GM21737 (cell line): Measurements from ENCODE around the gene PACSIN1.

Experiments
- ATAC-seq: cut with Tn5 transposase; IDR thresholded peaks from one replicate; pipeline ENCODE4 v1.9.1; 2021; ENCODE audit warnings: mild to moderate bottlenecking, moderate library complexity; ENCODE audit not compliant: unreplicated experiment

The PACSIN1 gene

GRCh38 chr6:34526992-34527728 lies 61.3 kb downstream of the PACSIN1 start:
- ATAC-seq = peak; percentile 82

DNA sequence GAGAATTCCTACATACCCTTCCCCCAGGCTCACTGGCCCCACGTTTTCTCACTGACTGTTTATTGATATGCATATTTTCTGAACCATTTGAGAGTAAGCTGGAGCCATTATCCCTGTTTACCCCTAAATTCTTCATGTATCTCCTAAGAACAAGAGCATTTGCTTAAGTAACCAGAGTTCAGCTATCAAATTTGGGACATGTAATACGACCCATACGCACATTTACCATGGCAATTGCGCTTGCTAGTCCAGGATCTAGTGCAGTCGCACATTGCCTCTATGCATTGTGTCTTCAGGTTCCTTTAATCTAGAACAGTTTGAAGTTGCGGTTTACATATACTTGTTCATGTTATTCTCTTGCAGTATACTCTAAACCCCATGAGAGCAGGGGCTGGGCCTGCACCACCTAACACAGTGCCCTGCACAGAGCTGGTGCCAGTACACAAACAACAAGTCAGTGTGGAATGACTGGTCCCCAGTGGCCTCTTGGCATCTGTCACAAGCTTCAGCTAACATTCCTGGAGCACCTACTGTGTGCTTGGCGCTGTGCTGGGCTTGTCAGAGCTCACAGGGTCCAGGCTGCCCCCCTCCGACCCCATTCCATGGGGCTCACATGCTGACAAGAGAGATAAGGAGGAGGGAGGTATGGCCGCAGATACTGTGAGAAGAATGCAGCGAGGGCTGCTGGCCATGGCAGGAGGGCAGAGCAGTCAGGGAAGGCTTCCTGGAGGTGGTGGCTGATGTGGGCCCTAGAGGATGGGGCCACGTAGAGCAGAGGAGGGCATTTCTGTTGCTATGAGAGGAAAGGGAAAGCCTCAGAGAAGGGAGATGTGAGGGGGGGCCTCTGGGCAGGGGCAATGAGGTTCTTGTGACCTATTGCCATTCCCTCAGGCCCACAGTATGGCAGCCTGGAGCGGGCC lies 62.1 kb downstream of the PACSIN1 start:
- no peak for ATAC-seq

- no peak for ATAC-seq
Observed at GRCh38 chr6:34528996-34529664, 63.3 kb downstream of the PACSIN1 start.

DNA sequence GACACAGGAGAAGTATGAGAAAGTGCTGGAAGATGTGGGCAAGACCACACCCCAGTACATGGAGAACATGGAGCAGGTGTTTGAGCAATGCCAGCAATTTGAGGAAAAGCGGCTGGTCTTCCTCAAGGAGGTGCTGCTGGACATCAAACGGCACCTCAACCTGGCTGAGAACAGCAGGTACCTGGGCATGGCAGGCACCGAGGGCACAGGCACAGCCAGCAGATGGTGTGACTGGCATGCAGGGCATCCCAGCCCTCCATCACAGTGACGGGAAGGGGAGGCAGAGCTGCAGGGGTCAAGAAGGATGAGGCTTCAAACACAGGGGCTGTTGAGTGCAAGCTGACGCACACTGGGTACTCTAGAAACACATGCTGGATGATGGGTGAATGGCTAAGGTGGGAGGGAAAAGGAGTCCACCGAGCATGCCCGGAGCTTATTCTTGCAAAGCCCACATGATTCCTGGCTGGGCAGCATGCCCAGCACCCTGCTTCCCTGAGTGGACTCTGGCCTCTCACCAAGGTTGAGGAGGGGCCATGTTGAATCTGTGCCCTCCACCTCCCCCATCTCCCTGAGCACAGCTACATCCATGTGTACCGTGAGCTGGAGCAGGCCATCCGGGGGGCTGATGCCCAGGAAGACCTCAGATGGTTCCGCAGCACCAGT lies 63.9 kb downstream of the PACSIN1 start:
- ATAC-seq = no peak

- no peak for ATAC-seq
Observed at GRCh38 chr6:34530753-34531365, 65.0 kb downstream of the PACSIN1 start.

GRCh38 chr6:34531580-34532201 lies 65.8 kb downstream of the PACSIN1 start:
- ATAC-seq = no peak

DNA sequence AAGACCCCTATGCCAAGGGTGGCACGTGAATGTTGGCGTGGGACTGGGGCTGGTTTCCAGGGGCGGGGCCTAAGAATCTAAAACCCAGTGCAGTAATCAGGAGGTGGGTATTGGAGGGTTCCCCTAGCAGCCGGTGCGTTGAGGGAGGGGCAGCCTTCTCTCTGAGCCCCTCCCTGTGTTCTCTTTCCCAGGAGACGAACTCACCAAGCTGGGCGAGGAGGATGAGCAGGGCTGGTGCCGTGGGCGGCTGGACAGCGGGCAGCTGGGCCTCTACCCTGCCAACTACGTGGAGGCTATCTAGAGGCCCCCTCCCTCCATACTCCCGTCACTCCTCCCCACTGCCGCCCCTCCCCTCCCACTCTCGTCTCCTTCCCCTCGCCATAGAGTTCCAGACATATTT lies 66.4 kb downstream of the PACSIN1 start:
- ATAC-seq = no peak

- ATAC-seq = no peak
Observed at GRCh38 chr6:34534146-34534545, 68.3 kb downstream of the PACSIN1 start.

DNA sequence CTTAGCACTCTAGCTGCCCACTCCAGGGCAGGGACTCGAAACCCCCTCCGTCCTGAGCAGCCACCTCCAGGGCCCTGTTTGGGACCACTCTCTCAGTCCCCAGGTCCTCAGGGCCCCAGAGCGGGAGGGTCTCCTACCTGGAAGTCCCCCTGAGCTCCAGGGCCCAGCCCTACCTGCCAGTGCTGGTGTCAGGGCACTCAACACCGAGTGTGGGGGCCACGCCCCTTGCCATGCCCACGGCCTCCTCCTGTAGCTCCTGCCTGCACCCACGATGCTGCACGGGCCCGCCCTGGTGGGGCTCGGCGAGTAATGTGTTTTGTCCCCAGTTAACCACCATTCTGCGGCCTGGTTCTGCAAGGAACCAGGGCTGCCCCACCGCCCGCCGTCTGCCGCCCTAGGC lies 68.8 kb downstream of the PACSIN1 start:
- ATAC-seq = no peak

DNA sequence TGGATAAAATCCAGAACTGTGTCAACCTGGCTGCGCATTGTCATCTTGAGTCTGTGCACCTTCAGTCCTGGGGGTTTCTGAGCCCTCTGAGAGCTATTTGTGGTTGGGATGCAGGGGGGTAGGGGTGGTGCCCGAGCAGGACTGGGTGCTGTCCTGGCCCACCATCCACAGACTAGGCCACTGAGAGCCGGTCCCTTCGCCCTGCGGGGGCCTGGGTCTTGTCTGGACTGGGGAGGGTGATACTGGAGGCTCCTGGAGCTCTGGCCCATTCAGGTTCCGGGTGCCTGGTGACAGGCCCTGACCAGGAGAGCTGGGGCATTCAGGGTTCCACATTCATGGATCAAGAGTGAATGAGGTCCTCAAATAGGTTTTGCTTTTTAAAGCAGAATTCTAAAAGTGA lies 69.3 kb downstream of the PACSIN1 start:
- ATAC-seq = no peak

DNA sequence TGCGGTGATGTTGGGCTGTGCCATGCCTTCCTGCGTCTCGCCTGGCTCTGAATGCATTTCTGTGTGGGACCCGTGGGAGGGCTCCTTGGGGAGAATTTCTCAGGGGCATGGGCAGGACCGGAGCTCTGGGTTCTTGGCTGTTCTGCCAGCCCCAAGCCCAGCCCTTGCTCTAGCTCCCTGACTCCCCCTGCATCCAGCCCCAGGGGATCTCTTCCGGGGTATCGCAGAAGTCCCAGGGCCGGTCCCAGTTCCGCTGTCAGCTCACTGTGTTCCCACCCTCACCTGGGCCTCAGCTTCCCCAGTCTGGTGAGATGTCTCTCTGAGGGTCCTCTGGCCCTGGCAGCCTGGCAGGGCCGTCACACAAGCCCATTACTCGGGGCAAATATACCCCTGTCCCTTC lies 69.8 kb downstream of the PACSIN1 start:
- ATAC-seq = no peak

DNA sequence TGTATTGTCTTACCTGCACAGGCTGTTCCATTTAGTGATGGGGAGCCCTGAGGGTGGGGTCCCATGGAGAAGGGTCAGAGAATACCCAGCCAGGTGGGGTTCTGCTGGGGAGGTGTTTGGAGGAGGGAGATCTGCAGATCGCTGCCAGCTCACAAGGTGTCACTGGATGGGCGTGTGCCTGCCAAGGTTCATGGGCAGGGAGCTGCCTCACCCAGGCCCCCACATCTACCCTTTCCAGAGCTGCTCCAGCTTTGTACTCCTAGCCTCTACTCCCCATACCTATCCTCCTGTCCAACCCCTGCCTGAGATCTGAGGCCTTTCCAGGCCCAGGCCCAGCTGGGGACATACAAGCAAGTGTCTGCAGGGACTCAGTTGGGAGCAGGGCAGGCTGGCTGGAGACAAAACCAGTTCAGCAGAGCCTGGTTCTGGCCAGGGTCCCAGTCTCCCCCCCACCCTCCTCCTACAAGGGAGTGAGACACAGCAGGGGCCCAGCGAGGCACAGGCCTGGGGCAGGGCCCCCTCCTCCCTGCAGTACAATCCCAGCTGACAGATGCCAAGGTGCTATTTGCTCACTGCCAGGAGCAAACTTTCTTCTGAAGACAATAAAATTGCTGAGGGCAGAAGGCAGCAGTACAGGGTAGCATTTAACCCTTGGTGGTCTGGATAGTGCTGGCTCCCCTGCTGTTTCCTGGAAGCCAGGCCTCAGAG lies 70.5 kb downstream of the PACSIN1 start:
- no peak for ATAC-seq

DNA sequence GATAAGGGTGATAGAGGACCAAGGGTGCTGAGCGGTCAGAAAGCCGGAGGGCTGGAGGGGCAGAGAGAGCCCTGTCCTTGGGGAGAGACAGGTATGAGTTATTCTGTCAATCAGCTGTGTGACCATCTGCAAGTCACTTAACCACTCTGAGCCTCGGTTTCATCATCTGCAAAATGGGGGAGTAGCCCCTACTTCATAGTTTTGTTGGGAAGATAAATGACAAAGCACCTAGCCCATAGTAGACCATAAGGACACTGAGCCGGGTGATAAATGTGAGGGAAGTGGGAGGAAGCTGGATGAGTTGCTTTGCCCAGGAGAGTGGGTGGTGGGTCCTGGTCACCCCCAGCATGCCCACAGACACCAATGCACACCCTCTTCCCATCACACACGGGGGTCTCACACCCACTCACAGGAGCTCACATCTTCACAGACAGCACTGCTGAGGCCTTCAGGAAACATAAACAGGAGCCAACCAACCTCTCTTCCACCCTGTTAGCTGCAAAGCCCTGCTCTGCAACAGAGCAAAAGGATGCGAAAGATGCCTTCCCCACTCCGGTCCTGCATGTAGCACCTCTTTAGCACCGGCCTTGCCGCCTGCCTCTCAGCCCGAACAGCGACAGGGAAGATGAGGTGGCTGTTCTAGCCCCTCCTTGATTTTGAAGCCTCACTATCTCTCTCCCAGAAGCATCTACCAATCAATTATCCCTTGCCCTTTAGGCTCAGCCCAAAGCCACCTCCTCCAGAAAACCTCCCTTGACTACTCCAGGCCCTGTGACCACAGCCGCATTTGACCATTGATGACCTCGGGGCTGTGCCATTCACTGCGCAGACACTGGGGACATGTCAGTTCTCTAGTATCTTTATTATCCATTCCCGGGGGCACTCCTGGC lies 71.3 kb downstream of the PACSIN1 start:
- no peak for ATAC-seq

DNA sequence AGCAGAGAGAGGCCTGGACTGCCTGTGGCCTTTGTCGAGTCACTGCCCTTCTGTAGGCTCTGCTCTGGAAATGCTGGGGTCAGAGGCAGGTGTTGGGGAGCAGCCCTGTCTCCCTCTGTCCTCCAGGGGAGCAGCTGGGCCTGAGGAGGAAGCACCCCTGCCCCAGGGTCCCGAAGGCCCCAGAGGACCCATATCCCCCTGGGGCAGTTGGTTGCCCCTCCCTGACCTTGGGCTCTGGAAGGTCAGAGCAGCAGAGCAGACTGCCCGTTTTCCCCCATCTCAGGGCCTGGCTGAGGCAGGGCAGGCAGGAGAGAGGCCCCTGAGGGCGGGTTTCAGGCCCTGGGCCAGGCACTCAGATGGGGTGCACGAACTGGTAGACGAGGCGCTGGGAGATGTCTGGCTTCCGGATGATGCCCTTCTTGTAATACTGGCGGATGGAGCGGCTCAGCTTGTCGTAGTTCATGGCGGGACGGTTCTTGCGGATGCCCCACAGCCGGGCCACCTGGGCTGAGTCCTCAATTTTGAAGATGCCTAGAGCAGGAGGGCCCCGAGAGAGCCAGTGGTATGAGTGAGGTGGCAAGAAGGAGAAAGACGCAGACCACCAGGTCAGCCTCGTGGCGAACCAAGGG lies 72.2 kb downstream of the PACSIN1 start:
- ATAC-seq = no peak

- ATAC-seq = no peak
Observed at GRCh38 chr6:34538581-34538980, 72.7 kb downstream of the PACSIN1 start.

DNA sequence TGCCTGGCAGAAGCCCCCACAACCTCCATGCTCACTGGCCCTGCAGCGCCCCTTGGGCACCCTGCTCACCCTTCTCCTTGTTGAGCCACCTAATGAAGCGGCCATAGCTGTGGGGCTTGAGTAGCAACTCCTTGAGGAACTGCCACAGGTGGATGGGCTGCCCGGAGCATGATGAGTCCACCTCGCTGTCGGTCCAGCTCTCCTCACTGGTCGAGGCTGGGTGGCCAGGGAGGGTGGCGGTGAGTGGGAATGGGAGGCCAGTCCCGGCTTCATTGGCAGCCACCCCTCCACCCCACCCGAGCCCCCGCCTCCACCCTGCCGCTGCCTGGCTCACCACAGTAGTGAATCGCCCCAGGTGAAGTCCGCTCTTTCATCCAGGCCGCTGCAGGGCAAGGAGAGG lies 73.3 kb downstream of the PACSIN1 start:
- ATAC-seq = no peak

GRCh38 chr6:34540222-34540621 lies 74.3 kb downstream of the PACSIN1 start:
- no peak for ATAC-seq

DNA sequence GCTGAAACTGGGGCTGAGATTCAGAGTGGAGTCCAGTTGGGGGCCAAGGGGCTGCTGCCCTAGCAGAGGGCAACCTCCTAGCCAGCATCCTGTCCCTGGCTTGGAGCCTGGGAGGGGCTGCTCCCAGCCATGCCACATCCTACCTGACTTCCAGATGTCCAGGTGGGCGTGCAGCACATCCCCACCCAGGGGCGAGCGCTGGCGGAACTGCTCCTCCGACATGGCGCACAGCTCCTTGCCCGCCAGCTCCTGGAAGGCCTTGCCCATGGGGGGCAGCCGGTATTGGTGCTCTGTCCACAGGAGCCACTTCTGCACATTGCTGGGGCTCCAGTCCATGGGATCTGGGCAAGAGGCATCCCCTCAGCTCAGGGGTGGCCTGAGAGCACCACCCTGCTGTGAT lies 75.0 kb downstream of the PACSIN1 start:
- ATAC-seq = no peak
